ENCODE results near the gene SYNM. TPM values are rescaled to one million over a fixed set of nuclear protein-coding genes. Genes with fewer than 3 reads are reported as not detected.

The SYNM gene
- total RNA-seq, 1 experiment from 2014 or later = 2.6 TPM

- Histone ChIP-seq H3K27me3 (replicated peaks; ENCODE audit: insufficient read depth, low read depth, low read length, poor library complexity) (no peaks in the 10 kb centered on the region), H3K36me3 (ENCODE audit: insufficient read depth, low read length, poor library complexity, severe bottlenecking) (no peaks in the 10 kb centered on the region), H3K9me3 (ENCODE audit: low read depth, low read length, poor library complexity, severe bottlenecking) (no peaks in the 10 kb centered on the region), H3K27ac (ENCODE audit: low read depth, low read length, poor library complexity, severe bottlenecking) (no peak overlapping the region), H3K4me1 (ENCODE audit: insufficient read depth, low read length, poor library complexity, severe bottlenecking) (peaks cover 4% of the 10 kb centered on the region), H3K4me3 (ENCODE audit: low read depth, low read length, poor library complexity, severe bottlenecking) (no peak overlapping the region)
- BruUV-seq (replicated peaks) = no TSS peak
- intact Hi-C loops (cut with micrococcal nuclease; ENCODE audit: unreplicated experiment) = no loop called here
- ChIA-PET CTCF (no interaction called here), POLR2A (ENCODE audit: low non-redundant PET) (no interaction called here)
- no peak for DNase-seq (ENCODE audit: low spot score)
- TF ChIP-seq EZH2 (IDR thresholded peaks at IDR 0.05; ENCODE audit: borderline replicate concordance, low read depth, low read length, poor library complexity, severe bottlenecking) = no peak
- TF ChIP-seq CTCF (conservative IDR thresholded peaks at IDR 0.05; ENCODE audit: low read depth, low read length) = no peak
Observed at GRCh38 chr15:99174567-99175395, 69.9 kb downstream of the SYNM start.

- H3K9me3 ChIP-seq (ENCODE audit: low read depth, low read length, poor library complexity, severe bottlenecking) = no peaks in the 10 kb centered on the region
- H3K4me3 ChIP-seq (ENCODE audit: low read depth, low read length, poor library complexity, severe bottlenecking) = no peak overlapping the region
- H3K36me3 ChIP-seq (ENCODE audit: insufficient read depth, low read length, poor library complexity, severe bottlenecking) = no peaks in the 10 kb centered on the region
- POLR2A ChIA-PET (ENCODE audit: low non-redundant PET) = no interaction called here
- no peak for TF ChIP-seq CTCF (conservative IDR thresholded peaks at IDR 0.05; ENCODE audit: low read depth, low read length)
- no peak for TF ChIP-seq EZH2 (IDR thresholded peaks at IDR 0.05; ENCODE audit: borderline replicate concordance, low read depth, low read length, poor library complexity, severe bottlenecking)
- no TSS peak for BruUV-seq (replicated peaks)
- CTCF ChIA-PET = no interaction called here
- no peak overlapping the region for H3K27ac ChIP-seq (ENCODE audit: low read depth, low read length, poor library complexity, severe bottlenecking)
- no peaks in the 10 kb centered on the region for H3K27me3 ChIP-seq (replicated peaks; ENCODE audit: insufficient read depth, low read depth, low read length, poor library complexity)
- intact Hi-C loops (cut with micrococcal nuclease; ENCODE audit: unreplicated experiment) = no loop called here
- peaks cover 21% of the 10 kb centered on the region for H3K4me1 ChIP-seq (ENCODE audit: insufficient read depth, low read length, poor library complexity, severe bottlenecking)
- DNase-seq (ENCODE audit: low spot score) = no peak
Observed at GRCh38 chr15:99176757-99177156, 71.9 kb downstream of the SYNM start.

GRCh38 chr15:99177679-99178078, 72.8 kb downstream of the SYNM start:
- H3K27ac ChIP-seq (ENCODE audit: low read depth, low read length, poor library complexity, severe bottlenecking) = no peak overlapping the region
- no peak overlapping the region for H3K4me3 ChIP-seq (ENCODE audit: low read depth, low read length, poor library complexity, severe bottlenecking)
- intact Hi-C loops (cut with micrococcal nuclease; ENCODE audit: unreplicated experiment) = no loop called here
- no peaks in the 10 kb centered on the region for H3K27me3 ChIP-seq (replicated peaks; ENCODE audit: insufficient read depth, low read depth, low read length, poor library complexity)
- no peak for DNase-seq (ENCODE audit: low spot score)
- CTCF ChIA-PET = no interaction called here
- H3K9me3 ChIP-seq (ENCODE audit: low read depth, low read length, poor library complexity, severe bottlenecking) = no peaks in the 10 kb centered on the region
- peaks cover 30% of the 10 kb centered on the region for H3K4me1 ChIP-seq (ENCODE audit: insufficient read depth, low read length, poor library complexity, severe bottlenecking)
- POLR2A ChIA-PET (ENCODE audit: low non-redundant PET) = no interaction called here
- TF ChIP-seq CTCF (conservative IDR thresholded peaks at IDR 0.05; ENCODE audit: low read depth, low read length) (no peak), EZH2 (IDR thresholded peaks at IDR 0.05; ENCODE audit: borderline replicate concordance, low read depth, low read length, poor library complexity, severe bottlenecking) (no peak)
- no peaks in the 10 kb centered on the region for H3K36me3 ChIP-seq (ENCODE audit: insufficient read depth, low read length, poor library complexity, severe bottlenecking)
- BruUV-seq (replicated peaks) = no TSS peak

Measured in A673 (cell line).